ES-I3 (cell line): ENCODE results near the gene SMIM29.
A peak's percentile ranks its signal among the peaks of the same experiment; 100 is the strongest.

Source experiments
- H3K36me3 ChIP-seq: 2 replicates; pipeline ENCODE4 v1.6.1; 2013; ENCODE audit warnings: mild to moderate bottlenecking, low read length, control low read depth, moderate library complexity; ENCODE audit not compliant: insufficient read depth
- H3K4me1 ChIP-seq: 2 replicates; pipeline ENCODE4 v1.6.1; 2013; ENCODE audit warnings: mild to moderate bottlenecking, control low read depth, low read length; ENCODE audit not compliant: insufficient read depth
- H3K9ac ChIP-seq: 2 replicates; pipeline ENCODE4 v1.6.1; 2013; ENCODE audit warnings: low read depth, mild to moderate bottlenecking, low read length, moderate library complexity
- H3K9me3 ChIP-seq: 2 replicates; pipeline ENCODE4 v1.6.1; 2013; ENCODE audit warnings: mild to moderate bottlenecking, low read length, moderate library complexity; ENCODE audit not compliant: control insufficient read depth, insufficient read depth

The SMIM29 gene

GRCh38 chr6:34248727-34249468, at the start of gene SMIM29:
Gene SMIM29 (minus strand): TSS chr6:34249006. CDS start chr6:34247791, 1,215 bp downstream.
- peak within 1 kb of the TSS; percentile 74 for H3K9ac ChIP-seq
- H3K9me3 ChIP-seq: no peaks in the 10 kb centered on the region
- peaks cover 4% of the 10 kb centered on the region; the same call in 1 of the 2 replicates for H3K4me1 ChIP-seq

GRCh38 chr6:34295721-34296120, 46.9 kb upstream of the SMIM29 start:
- Histone ChIP-seq H3K9me3 (no peaks in the 10 kb centered on the region), H3K4me1 (no peaks in the 10 kb centered on the region), H3K9ac (no peak overlapping the region), H3K36me3 (peaks cover 7% of the 10 kb centered on the region; the same call in 1 of the 2 replicates)

More at GRCh38 chr6:34248727-34249468, at the start of gene SMIM29:
- H3K36me3 ChIP-seq: no peaks in the 10 kb centered on the region

- Histone ChIP-seq H3K9me3 (no peaks in the 10 kb centered on the region), H3K36me3 (peaks cover 7% of the 10 kb centered on the region; the same call in 1 of the 2 replicates)
Observed at GRCh38 chr6:34292954-34293353, 44.1 kb upstream of the SMIM29 start.

GRCh38 chr6:34289137-34289536, 40.3 kb upstream of the SMIM29 start:
- Histone ChIP-seq H3K9ac (no peak overlapping the region), H3K9me3 (no peaks in the 10 kb centered on the region), H3K36me3 (peaks cover 7% of the 10 kb centered on the region; the same call in 1 of the 2 replicates), H3K4me1 (no peaks in the 10 kb centered on the region)

More at GRCh38 chr6:34292954-34293353, 44.1 kb upstream of the SMIM29 start:
- Histone ChIP-seq H3K4me1 (no peaks in the 10 kb centered on the region), H3K9ac (no peak overlapping the region)

GRCh38 chr6:34288581-34288980, 39.8 kb upstream of the SMIM29 start:
- H3K4me1 ChIP-seq: no peaks in the 10 kb centered on the region
- peaks cover 7% of the 10 kb centered on the region; the same call in 1 of the 2 replicates for H3K36me3 ChIP-seq
- no peak overlapping the region for H3K9ac ChIP-seq
- H3K9me3 ChIP-seq: no peaks in the 10 kb centered on the region

GRCh38 chr6:34285448-34286164, 36.8 kb upstream of the SMIM29 start:
- H3K4me1 ChIP-seq: no peaks in the 10 kb centered on the region
- no peaks in the 10 kb centered on the region; the same call in 1 of the 2 replicates for H3K36me3 ChIP-seq

GRCh38 chr6:34284563-34285447, 36.0 kb upstream of the SMIM29 start:
- H3K36me3 ChIP-seq: no peaks in the 10 kb centered on the region; the same call in 1 of the 2 replicates
- H3K4me1 ChIP-seq: no peaks in the 10 kb centered on the region
- no peak overlapping the region for H3K9ac ChIP-seq

More at GRCh38 chr6:34285448-34286164, 36.8 kb upstream of the SMIM29 start:
- Histone ChIP-seq H3K9me3 (no peaks in the 10 kb centered on the region), H3K9ac (no peak overlapping the region)

GRCh38 chr6:34281702-34282334, 33.0 kb upstream of the SMIM29 start:
- Histone ChIP-seq H3K9ac (no peak overlapping the region), H3K9me3 (no peaks in the 10 kb centered on the region), H3K36me3 (no peaks in the 10 kb centered on the region; the same call in none of the 2 replicates), H3K4me1 (no peaks in the 10 kb centered on the region)

More at GRCh38 chr6:34284563-34285447, 36.0 kb upstream of the SMIM29 start:
- no peaks in the 10 kb centered on the region for H3K9me3 ChIP-seq

GRCh38 chr6:34280216-34280615, 31.4 kb upstream of the SMIM29 start:
- H3K36me3 ChIP-seq: no peaks in the 10 kb centered on the region; the same call in none of the 2 replicates
- H3K9me3 ChIP-seq: no peaks in the 10 kb centered on the region
- H3K9ac ChIP-seq: no peak overlapping the region
- H3K4me1 ChIP-seq: no peaks in the 10 kb centered on the region

GRCh38 chr6:34278833-34279232, 30.0 kb upstream of the SMIM29 start:
- Histone ChIP-seq H3K4me1 (no peaks in the 10 kb centered on the region), H3K36me3 (no peaks in the 10 kb centered on the region; the same call in 1 of the 2 replicates), H3K9me3 (no peaks in the 10 kb centered on the region), H3K9ac (no peak overlapping the region)

- no peak overlapping the region for H3K9ac ChIP-seq
- H3K9me3 ChIP-seq: no peaks in the 10 kb centered on the region
- no peaks in the 10 kb centered on the region; the same call in 1 of the 2 replicates for H3K36me3 ChIP-seq
- H3K4me1 ChIP-seq: no peaks in the 10 kb centered on the region
Observed at GRCh38 chr6:34277763-34278112, 28.9 kb upstream of the SMIM29 start.

- no peaks in the 10 kb centered on the region for H3K9me3 ChIP-seq
- H3K9ac ChIP-seq: no peak overlapping the region
- no peaks in the 10 kb centered on the region; the same call in 1 of the 2 replicates for H3K4me1 ChIP-seq
- H3K36me3 ChIP-seq: no peaks in the 10 kb centered on the region; the same call in 1 of the 2 replicates
Observed at GRCh38 chr6:34276881-34277762, 28.3 kb upstream of the SMIM29 start.

GRCh38 chr6:34276191-34276590, 27.4 kb upstream of the SMIM29 start:
- H3K9me3 ChIP-seq: no peaks in the 10 kb centered on the region
- H3K36me3 ChIP-seq: no peaks in the 10 kb centered on the region; the same call in 1 of the 2 replicates
- H3K4me1 ChIP-seq: no peaks in the 10 kb centered on the region; the same call in 1 of the 2 replicates
- H3K9ac ChIP-seq: no peak overlapping the region
